ENCODE data around the gene BNIP1.
A peak's percentile ranks its signal among the peaks of the same experiment; 100 is the strongest.
"Not testable (repeated sequence)": the region's sequence is repeated elsewhere in the genome, so short reads cannot be mapped to it uniquely, and the experiment has no call there.

The BNIP1 gene, protein sequence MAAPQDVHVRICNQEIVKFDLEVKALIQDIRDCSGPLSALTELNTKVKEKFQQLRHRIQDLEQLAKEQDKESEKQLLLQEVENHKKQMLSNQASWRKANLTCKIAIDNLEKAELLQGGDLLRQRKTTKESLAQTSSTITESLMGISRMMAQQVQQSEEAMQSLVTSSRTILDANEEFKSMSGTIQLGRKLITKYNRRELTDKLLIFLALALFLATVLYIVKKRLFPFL

DNA sequence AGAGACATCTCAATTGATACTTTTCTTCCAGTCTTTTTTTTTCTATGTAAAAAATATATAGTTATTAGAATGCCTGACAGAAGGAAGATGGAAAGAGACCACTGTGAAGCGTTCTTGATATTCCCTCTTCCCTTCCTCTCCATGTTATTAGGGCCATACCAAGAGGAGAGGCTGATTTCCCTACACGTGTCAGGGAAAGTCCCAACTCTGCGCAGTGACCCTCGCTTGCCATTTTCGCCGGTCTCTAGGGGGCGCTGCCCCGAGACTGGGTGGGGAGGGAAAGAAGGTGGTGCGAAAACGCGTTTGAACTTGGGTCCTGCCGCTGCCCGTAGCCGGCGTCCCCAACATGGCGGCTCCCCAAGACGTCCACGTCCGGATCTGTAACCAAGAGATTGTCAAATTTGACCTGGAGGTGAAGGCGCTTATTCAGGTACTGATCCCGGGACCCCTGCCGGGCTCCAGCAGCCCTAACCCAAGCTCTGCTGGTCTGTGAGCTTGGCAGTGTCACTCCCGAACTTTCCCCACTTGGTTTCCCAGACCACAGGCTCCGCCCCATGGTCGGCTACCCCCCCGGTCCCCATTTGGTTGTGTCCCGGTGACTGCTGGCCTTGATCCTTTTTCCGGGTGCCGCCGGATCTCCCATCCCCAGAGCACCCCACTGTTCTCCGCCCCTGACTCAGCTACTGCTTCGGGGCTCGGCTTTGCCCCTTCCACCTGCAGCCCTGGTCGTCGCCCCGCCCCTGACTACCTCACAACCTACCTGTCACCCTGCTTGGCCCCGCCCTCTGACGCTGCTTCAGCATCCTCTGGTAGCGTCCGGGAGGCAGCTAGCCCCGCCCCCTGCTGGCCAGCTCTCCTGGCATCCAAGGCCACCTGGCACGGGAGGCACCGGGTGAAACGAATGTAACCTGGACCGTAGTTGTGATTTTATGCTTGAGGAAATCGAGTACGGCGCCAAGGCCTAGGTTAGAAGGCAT lies at the start of gene BNIP1:
BNIP1 (plus strand) TSS at position 332 of the 977 bp plus-strand sequence; CDS start at position 347, 15 bp downstream.
- peak; percentile 92 for DNase-seq

DNA sequence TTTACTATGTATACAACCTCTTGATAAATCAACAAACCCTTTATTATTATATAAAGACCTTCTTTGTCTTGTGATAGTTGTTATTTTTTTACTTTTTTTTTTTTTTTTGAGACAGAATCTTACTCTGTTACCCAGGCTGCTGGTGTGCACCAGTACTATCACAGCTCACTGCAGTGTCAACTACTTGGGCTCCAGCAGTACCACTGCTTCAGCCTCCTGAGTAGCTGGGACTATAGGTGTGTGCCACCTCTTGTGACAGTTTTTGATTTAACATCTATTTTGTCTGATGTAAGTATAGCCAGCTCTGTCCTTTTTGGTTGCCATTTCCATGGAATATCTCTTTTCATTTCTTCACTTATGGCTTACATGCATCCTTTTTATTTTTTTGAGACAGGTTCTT lies 45.5 kb upstream of the BNIP1 start:
- no peak for DNase-seq

DNA sequence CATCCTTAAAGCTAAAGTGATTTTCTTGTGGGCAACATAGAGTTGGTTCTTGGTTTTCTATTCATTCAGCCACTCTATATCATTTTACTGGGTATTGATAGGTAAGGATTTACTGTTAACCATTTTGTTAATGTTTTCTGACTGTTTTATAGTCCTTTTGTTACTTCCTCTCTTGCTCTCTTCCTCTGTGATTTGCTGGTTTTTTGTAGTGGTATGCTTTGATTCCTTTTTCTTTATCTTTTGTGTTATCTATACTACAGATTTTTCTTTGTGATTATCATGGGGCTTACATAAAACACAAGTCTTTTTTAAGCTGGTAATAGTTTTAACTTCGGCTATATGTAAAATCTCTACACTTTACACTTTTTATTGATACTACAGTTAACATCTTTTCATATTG lies 44.9 kb upstream of the BNIP1 start:
- DNase-seq, result no peak

DNA sequence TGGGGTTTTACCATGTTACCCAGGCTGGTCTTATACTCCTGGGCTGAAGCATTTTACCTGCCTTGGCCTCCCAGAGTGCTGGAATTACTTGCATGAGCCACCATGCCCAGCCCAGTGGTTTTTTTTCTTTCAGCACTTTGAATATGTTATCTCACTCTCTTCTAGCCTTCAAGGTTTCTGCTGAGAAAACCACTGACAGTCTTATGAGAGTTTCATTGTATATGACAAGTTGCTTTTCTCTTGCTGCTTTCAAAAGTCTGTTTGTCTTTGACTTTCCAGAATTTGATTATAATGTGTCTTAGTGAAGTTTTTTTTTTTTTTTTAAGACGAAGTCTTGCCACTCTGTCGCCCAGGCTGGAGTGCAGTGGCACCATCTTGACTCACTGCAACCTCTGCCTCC lies 43.1 kb upstream of the BNIP1 start:
- DNase-seq, result no peak

DNA sequence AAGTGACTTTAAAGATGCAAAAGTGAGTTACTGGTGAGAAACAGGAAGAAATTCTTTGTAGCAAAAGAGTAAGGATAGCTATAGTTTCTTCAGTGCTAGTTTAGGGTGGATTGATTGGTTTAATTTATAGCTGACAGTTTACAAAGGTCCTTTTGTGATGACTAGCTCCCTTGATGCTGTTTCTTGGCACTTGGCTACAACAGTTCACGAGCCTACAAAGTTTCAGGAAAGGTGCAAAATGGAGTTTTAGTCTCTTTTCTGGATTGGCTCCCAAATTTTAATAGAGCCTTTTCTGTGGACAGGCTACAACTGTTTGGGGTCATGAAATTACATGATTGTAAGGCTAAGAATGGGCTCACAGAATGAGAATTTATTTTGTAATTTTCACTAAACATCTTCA lies 40.9 kb upstream of the BNIP1 start:
- DNase-seq, result no peak

DNA sequence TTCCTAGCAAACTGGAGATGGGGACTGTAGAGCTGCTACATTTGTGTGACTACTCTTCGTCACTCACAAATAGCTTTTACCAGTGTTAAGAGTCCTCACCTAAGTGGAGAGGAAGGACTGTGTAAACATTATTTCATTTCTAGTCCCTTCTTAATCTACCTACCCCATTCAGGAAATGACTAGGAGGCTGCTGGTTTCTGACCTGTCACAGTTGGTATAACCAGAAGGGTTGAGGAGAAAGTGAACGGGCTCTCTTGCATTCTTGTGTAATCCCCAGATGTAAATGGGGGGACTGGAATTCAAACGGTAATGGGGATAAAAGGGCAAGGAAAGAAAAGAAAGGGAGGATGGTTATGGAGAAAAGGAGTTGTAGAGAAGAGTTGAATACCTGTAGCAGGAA lies 35.4 kb upstream of the BNIP1 start:
- DNase-seq, result no peak

DNA sequence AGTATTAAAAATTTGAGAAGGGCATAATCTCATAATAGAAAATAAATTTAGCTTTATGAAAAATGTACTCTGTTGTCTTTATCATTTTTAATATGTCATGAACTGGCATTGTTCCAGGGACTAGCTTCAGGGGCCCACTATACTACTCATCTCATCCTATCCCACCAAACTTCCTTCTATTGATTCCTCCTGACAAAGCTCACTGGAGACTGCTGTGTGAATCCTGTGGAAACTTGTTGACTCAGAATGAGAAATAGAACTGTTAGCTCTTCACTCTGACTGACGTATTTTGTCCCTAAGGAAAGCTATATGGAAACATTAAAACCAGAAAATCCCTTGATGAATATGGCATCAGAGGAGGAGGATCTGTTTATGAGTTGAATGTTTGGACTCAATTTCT lies 29.8 kb upstream of the BNIP1 start:
- DNase-seq, result no peak

DNA sequence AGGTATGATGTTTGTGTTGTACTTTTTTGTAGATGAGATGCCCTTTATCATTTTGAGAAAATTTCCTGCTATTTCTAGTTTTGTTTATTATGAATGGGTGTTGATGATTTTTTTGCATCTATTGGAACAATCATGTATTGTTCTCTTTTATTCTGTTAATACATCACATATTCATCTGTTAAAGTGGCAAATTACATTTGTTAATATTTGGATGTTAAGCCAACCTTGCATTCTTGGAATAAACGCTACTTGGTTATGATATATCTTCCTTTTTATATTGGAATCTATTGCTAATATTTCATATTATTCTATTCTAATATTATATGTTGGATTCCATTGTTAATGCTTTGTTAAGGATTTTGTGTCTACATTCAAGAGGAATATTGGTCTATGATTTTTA lies 24.6 kb upstream of the BNIP1 start:
- no peak for DNase-seq

DNA sequence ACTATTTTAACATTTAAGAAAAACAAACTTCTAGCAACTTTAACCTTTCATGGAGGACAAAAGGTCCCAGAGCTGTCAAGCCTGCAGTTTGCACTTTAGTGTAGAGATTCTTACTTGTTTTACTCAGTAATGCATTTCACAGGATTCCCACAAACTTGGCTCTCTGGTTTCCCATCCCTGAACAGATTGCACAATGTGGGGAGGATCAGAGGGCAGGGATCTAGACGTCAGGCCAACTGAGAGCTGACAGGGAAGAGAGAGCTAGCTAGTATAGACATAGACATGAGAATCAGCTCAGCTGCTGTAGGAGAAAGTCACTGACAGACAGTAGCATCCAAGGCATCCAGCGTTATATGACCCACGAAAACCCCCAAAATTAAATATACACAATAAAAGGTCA lies 20.9 kb upstream of the BNIP1 start:
- no peak for DNase-seq

DNA sequence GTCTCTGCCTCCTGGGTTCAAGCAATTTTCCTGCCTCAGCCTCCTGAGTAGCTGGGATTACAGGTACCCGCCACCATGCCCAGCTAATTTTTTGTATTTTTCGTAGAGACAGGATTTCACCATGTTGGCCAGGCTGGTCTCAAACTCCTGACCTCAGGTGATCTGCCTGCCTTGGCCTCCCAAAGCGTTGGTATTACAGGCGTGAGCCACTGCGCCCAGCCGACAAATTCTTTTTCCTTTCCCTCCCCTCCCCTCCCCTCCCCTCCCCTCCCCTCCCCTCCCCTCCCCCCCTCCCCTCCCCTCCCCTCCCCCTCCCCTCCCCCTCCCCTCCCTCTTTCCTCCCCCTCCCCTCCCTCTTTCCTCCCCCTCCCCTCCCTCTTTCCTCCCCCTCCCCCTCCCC lies 12.2 kb upstream of the BNIP1 start:
- not testable (repeated sequence) for DNase-seq

DNA sequence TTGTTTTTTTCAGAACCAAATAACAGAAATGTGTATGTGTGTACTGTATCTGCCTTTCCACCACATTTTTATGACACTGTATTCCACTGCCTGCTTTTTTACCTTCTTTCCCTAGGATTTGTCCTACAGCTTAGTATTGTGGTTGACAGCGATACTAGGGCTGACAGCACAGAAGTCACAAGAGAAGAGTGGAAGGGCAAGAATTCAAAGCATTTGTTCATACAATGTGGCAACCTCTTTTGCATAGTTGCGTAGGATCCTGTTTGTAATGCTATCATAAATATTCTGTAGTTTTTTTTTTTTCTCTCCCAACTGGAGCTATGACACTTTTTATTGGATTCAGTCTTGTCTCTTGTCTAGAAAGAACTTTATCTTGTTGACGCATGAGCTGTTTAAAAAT lies 5.6 kb upstream of the BNIP1 start:
- no peak for DNase-seq

DNA sequence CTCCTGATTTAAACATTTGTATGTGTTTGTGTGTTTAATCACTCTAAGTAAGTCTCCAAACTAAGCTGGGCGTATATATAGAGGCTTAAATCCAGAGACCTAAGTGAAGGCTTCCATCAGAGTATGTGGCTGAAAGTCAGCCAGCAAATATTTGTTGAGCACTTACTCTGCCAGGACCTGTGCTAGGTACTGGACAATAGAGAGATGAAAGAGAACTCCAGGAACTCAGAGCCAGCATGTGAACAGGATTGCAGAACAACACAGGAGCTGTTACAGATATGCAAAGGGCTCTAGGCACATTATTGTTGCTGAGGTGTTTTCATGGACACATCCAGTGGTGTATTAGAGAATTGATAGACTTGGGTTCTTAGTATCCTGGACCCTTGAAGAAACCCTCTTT lies 4.7 kb upstream of the BNIP1 start:
- DNase-seq, result no peak

DNA sequence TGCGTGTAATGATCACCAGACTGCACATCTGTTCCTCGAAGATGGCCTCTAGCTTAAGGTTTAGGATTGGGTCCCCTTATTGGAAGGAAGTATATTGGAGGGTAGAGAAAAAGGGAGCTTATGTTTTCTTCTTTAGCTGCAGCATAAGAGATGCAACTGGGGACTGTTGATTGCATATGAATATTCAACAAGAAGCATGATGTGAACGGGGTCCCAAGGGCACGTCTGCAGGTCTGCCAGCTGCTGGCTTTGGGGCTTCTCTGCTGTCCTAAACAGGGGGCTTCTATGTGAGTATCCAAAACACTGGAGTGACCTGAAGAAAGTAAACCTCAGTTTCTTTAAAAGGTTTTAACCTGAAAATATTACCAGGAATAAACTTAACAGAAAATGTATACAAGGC lies 3.6 kb upstream of the BNIP1 start:
- no peak for DNase-seq

DNA sequence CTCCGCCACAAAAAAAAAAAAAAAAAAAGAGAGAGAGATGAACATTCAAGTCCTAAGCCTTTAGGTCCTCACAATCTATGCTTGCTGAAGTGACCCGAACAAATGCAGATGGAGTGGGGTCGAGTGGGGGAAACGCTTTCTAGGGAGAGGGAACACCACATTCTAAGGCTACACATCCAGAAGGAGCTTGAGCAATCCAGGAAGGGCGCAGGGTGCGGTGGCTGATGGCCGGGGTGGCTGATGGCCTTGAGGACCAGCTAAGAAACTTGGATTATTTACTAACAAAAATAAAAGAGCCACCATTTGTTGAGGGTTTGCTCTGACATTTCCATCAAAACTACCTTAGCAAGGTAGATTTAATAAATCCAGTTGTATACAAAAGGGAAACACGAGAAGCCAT lies 764 bp upstream of the BNIP1 start:
- no peak for DNase-seq

DNA sequence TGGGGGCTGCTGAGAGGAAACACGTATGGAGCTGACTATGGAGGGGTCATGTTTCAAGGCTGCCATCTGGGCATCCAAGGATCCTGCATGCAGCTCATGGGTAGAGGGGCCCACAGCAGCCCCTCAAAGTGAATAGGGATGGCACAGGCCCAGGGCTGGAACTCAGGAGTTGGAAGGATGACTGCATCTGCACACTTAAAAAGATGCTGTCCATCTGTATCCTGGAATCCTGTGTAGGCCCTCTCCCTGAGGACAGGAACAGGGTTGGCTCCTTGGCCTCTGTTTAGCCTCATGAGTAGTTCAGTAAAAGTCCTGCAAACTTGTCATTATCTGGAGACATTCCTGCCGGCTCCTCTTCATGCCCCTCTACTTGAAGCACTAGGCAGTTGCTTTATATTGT lies 4.0 kb downstream of the BNIP1 start:
- DNase-seq, result no peak

DNA sequence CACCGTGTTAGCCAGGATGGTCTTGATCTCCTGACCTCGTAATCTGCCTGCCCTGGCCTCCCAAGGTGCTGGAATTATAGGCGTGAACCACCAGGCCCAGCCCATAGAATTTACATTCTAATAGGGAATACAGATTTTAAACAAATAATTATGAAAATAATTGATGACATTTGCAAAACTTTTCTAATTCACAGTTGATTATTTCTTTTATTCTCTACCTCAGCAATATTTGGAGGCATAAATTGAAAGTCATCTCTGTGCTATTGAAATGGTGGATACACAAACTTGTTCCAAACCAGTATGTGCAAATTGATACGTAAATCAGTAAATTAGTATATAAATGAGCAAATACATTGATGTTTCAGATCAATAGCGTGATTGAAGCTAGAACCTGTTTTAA lies 8.2 kb downstream of the BNIP1 start:
- no peak for DNase-seq

DNA sequence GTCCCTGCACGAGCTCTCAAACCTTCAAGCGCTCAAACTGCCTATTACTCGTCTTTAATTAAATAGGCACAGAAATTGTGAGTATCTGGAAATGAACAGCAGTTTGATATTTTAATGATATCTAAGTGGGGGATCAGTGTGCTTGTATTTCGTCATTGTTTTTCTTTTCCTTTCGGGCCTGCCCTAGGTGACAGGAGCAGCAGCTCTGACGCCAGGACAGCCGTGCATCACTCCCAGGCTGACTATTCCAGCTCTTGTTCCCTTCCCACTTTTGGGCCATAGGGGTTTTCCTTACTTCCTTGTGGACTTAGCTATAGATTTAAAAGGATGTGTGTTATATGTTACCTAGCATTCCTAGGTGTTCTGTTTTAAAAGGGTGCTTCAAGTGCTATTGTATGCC lies 9.5 kb downstream of the BNIP1 start:
- no peak for DNase-seq

DNA sequence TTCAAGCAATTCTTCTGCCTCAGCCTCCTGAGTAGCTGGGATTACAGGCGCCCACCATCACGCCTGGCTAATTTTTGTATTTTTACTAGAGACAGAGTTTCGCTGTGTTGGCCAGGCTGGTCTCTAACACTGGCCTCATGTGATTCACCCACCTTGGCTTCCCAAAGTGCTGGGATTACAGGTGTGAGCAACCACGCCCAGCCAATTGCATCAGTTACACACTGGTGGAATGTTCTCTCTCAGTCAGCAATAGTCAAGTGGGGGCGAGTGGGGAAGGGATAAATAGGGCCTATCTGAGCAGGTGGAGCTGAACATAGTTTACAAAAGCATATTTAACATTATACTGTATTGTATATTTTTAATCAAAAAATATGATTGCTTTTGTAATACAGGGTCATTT lies 10.3 kb downstream of the BNIP1 start:
- not testable (repeated sequence) for DNase-seq

DNA sequence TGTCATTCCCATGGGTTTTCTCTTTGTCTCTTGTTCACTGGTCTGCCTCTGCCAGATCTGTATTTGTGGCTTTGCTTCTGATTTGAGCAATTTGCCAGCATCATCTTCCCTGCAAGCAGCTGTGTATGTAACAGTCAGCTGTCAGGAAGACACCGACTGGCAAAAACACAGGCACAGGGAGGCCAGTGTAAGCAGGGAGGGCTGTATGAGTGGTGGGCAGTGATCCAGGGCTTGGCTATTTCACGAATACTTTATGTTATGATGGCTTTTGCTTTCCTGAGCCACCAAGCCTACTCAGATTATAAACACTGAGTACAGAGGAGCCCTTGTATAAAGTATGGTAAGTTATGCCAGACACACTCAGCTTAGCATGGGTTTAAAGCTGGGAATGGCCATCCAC lies 11.6 kb downstream of the BNIP1 start:
- no peak for DNase-seq

DNA sequence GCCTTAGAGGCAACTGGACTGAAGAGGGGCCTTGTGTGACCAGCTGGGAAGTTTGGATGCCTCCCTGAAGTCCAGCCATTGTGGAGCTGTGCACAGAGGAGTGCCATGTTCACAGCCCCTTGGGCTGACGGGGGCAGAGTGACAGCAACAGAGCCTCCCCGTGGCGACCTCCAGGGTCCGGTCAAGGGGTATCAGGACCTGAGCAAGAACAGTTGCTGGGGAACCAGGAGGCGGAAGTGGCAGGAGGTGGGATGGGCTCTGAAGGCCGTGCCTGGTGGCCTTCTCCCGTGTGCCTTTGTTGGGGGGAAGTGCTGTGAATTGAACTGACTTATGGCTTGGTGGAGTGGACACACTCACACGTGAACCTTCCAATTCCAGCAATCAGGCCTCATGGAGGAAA lies 14.0 kb downstream of the BNIP1 start:
- DNase-seq, result no peak

DNA sequence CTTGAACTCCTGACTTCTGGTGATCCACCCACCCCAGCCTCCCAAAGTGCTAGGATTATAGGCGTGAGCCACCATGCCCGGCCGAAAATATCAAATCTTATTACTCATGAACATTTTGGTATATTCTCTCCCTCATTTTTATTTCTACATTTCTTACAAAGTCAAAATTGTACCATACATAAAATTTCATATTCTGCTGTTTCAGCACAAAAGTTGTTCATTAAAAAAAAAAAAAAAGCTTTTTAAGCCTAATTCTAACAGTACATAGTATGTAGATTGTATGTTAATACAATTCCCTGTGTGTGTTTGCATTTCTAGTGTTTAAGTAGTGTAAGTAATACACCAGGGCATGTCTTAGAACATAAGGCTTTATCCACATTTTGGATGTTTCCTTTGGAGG lies 14.9 kb downstream of the BNIP1 start:
- no peak for DNase-seq

DNA sequence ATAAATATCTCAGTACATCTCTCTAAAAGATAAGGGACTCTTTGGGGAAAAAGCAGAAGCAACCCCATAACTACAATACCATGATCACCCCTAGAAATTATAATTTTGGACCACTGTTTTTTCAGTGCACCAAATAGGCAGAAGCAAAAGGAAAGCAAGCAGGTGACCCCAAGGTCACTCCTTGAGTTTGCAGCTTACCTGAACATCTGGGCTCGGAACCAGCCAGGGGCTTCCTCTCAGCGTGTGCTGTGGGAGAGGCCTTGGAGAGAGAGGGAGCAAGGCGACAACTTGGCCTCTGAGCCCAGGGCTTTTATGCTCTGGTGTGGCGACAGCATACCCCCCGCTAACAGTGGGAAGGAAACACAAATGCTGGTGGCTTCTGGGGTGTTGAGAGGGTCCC lies 16.8 kb downstream of the BNIP1 start:
- no peak for DNase-seq

DNA sequence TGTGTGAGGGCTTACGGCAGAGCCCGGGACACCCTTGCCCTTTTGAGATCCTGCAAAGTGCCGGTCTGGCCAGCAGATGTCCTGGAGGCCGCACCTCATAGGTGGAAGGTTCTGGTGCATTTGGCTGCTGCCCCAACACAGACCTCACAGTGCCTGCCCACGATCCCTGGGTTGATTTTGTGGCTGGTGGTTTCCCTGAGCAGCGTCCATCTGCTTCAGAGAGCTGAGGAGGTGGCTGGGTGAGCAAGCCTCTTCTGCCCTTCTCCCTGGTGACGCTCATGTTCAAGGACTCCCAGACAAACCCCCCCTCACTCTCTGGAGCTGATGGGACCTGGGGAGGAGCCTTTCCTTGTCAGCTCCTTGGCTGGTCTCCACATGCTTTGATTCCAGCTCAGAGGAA lies 18.9 kb downstream of the BNIP1 start:
- no peak for DNase-seq

DNA sequence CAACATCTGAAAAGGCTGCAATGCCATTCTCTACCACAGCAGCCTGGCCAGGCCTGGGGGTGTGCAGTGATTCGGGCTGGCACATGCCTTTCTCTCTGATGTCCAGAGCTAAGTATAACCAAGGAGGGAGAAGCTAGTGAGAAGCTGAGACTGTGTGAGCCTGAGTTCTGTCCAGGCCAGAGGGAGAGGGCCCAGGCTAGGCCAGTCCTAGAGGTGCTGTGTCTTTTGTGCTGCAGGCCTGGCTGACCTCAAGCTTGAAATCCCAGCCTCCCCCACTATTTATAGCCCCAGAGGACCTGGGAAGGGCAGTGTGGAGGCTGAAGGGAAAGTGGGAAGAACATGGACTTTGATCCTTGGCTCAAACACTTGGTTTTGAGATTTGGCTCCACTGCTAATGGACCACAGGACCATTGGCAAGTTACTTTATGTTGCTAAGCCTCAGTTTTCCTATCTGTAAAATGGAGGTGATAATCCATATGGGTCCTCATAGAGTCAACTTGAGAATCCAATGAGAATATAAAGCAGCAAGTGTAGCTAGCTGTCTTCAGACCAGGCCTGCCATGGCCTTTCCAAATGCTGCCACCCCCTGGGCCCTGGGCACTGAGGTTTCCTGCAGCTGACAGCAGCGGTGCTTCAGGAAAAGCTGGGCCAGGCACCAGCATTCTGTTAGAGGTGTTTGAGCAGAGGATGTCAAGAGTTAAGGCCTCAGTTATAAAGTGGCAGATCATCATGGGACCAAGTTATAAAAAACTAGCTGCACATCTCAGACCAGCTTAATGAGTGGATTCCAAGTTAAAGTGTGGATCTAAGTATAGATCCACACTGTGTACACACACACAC lies 21.1 kb downstream of the BNIP1 start:
- no peak for DNase-seq
